GM18505 (cell line): ENCODE data around the gene AK8.

ENCODE experiments used
- ATAC-seq: cut with Tn5 transposase; IDR thresholded peaks from one replicate; pipeline ENCODE4 v1.9.1; 2021; ENCODE audit not compliant: unreplicated experiment
- POLR2A ChIP-seq: IDR thresholded peaks from 4 replicates; pipeline ENCODE4 v1.6.1; 2011; ENCODE audit warnings: borderline replicate concordance; ENCODE audit not compliant: insufficient read depth, insufficient read length; ENCODE audit errors: extremely low read depth

Gene AK8

GRCh38 chr9:132801659-132802058, 76.4 kb downstream of the AK8 start:
- no peak for TF ChIP-seq POLR2A
- no peak for ATAC-seq

GRCh38 chr9:132800038-132800648, 77.9 kb downstream of the AK8 start:
- no peak for TF ChIP-seq POLR2A
- no peak for ATAC-seq

- no peak for TF ChIP-seq POLR2A
- ATAC-seq: no peak
Observed at GRCh38 chr9:132798817-132799790, 79.0 kb downstream of the AK8 start.

GRCh38 chr9:132797861-132798659, 80.0 kb downstream of the AK8 start:
- no peak for ATAC-seq
- no peak for TF ChIP-seq POLR2A

DNA sequence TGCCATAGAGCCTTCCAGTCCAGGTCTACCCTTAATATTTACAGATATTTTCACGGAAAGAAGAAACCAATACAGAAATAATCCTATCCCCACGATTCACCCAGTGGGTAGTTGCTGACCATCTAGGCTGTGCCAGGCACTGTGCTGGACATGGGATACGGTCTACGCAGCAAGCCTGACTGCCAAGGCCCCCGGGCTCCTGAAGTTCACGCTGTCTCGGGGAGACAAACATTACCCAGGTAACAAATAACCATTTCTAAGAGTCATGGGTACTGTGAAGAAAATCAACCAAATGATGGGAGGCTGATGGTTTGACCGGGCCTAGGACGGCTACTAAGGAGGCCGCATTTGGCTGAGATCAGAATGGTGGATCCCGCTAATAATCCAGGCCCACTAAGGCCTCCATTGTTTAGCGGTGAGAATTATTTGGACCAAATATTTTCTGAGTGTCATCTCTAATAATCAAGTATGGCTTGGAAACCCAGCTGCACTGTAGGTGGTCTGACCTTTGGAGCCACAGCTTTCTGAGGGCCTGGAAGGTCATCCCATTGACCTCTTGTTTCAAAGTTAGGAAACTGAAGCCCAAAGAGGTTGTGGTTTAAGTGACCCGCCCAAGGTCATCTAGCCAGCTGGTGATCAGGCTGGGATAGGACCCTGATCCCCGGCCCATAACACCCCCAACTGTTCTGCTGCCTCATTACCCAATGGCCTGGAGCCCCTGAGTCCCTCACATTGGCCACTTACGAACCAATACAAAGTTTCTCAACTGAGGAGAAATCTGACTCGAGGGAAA, 82.4 kb downstream of the AK8 start:
- no peak for TF ChIP-seq POLR2A

GRCh38 chr9:132794730-132795380, 83.2 kb downstream of the AK8 start:
- no peak for TF ChIP-seq POLR2A
- no peak for ATAC-seq

More for the DNA sequence above, 82.4 kb downstream of the AK8 start:
- no peak for ATAC-seq

DNA sequence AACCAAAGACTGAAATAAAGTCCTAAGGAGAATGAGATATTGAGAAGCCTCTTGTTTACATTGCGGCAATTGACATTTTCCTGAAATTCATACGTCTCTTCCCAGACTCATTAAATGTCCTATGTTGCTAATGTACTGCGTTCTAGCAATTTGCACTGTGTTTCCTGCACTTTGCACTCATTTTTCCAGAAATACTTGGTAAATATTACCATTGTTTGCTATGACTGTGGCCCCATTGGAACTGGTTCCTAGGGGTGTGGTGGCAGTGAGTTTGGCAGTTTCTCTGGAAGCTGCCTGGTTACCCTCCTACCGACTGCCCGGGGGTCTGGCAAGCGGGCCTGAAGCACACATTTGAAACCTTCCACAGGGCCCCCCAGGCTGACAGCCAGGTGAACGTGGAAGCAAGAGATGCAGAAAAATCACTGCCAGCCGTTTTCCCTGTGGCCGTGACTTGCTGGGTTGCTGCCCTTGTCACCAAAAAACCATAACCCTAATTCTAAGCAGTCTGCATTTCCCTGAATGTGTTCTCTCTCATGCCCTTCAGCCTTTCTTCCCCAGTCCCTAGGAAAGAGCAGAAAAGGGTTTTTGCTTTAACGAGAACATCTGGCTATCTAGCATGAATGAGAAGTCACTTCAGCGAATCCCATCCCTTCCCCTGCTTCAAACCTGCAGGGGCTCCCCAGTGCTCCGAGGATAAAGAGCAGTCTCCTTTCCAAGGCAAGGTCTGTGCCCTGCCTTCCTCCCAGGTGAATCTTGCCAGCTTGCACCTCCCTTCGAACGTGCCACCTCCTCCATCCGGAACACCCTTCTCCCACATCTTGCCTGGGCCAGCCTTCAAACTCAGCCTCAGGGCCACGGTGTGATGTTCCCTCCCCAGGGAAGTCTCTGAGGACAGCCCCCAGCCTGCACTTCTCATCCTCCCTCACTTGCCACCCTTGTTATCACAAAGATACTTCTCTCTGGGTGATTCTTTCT, 84.2 kb downstream of the AK8 start:
- ATAC-seq: no peak

DNA sequence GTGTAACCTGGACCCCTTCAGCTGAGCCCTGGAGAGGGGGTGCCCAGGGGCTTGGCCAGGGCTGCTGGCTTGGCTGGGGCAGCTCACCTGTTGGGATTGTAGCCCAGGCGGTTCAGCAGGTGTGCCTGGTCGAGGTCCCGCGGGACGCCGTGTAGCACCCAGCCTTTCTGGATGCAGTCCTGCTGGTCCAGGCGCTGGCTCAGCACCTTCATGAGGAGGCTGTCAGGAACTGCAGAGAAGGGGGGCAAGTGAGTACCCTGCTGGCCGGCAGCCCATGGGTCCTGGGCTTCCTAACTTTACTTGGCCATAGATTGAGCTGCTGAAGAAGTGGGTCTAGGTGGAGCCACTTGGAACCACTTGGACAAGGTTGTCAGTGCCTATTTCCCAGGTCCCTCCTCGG, 85.5 kb downstream of the AK8 start:
- ATAC-seq: no peak
- no peak for TF ChIP-seq POLR2A

More for the DNA sequence above, 84.2 kb downstream of the AK8 start:
- no peak for TF ChIP-seq POLR2A

GRCh38 chr9:132791699-132792240, 86.3 kb downstream of the AK8 start:
- no peak for TF ChIP-seq POLR2A
- ATAC-seq: no peak

- TF ChIP-seq POLR2A: no peak
- no peak for ATAC-seq
Observed at GRCh38 chr9:132789719-132790118, 88.4 kb downstream of the AK8 start.

- no peak for ATAC-seq
- TF ChIP-seq POLR2A: no peak
Observed at GRCh38 chr9:132788378-132788777, 89.7 kb downstream of the AK8 start.
